ENCODE measurements around the gene PFDN2. TPM values are rescaled to one million over a fixed set of nuclear protein-coding genes. Genes with fewer than 3 reads are reported as not detected.

PFDN2 gene
- total and polyA plus RNA-seq, 10 of the 15 experiments (the other 5 are each of a cell fraction or from before 2014, with no cell fraction given): 30.0 to 141 (median 80.5) TPM

DNA sequence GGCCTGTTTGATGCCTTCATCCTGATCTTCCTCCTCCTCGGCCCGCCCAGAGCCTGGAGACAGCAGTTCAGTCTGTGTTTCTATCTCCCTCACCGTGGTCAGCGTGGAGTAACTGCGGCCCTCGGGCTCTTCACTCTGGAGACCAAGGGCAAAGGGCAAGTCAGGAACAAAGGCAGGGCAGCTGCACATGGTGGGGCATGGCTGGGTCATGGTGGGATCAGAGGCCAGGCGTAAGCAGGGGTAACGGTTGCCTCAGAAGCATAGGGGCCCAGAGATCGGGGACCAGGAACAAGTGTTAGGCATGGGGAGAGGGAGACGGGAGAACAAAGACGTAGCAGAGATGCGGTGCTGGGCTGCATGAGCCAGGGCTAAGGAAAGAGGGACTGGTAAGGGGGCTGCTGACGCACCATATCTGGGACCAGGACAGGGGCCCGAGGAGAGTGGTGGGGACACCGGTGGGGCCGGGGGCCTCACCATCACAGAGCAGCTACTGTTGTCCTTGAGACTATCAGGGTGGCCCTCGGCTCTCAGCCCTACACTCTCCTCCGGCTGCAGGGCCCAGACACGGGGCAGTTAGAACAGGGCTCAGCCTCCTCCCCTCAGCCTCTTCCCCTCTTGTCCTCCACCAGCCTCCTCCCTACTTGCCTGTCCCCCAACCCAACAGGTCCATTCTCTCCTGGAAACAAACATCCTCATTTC lies 44.9 kb downstream of the PFDN2 start:
- RAD21 ChIA-PET (ENCODE audit: unreplicated experiment): interaction anchor here (6.4 kb wide), 1 partner anchor 23 kb away, joined by 90 read pairs; the partner anchor contains the start of gene KLHDC9
- Histone ChIP-seq H3K4me1 (ENCODE audit: control insufficient read depth, insufficient read depth, low read length) (peaks cover 11% of the 10 kb centered on the region), H3K36me3 (ENCODE audit: control insufficient read depth in 2 of 2, insufficient read depth in 2 of 2, low read length in 1 of 2) (no peaks in the 10 kb centered on the region), H3K9ac (ENCODE audit: control insufficient read depth, insufficient read depth, low read length) (no peak overlapping the region), H3K27ac (ENCODE audit: control insufficient read depth, insufficient read depth) (no peak overlapping the region), H3K4me3 (no peak overlapping the region), H3K9me3 (replicated peaks; ENCODE audit: control insufficient read depth, insufficient read depth, low read length) (no peaks in the 10 kb centered on the region), H4K20me1 (ENCODE audit: control insufficient read depth, insufficient read depth) (no peaks in the 10 kb centered on the region), H3K27me3 (replicated peaks in 1 of 2; ENCODE audit: control insufficient read depth in 2 of 2, insufficient read depth in 2 of 2, low read length in 1 of 2) (no peaks in the 10 kb centered on the region), H3K4me2 (ENCODE audit: control insufficient read depth, insufficient read depth) (no peak overlapping the region; the same call in 1 of the 2 replicates), H2AFZ (ENCODE audit: control insufficient read depth, low read depth, low read length) (no peak overlapping the region), H3K79me2 (ENCODE audit: control insufficient read depth, insufficient read depth, low read length) (peaks cover 20% of the 10 kb centered on the region)
- CTCF ChIA-PET: interaction anchor here (1.2 to 7.4 kb wide), 3 partner anchors 24 to 66 kb away, joined by 3 to 111 read pairs (median 52); partner anchors contain the start of gene KLHDC9
- intact Hi-C loops (cut with micrococcal nuclease; ENCODE audit: unreplicated experiment): no loop called here
- WGBS (ENCODE audit: insufficient coverage, insufficient replicate concordance, low lambda C conversion rate, missing lambda C conversion rate): 91% methylated on average over 19 of the region's 19 CpGs
- BruUV-seq (replicated peaks): no TSS peak
- SMC1A ChIA-PET (ENCODE audit: uncharacterized antibody, unreplicated experiment): interaction anchor here (6.7 to 9.0 kb wide), 2 partner anchors 23 to 26 kb away, joined by 110 to 134 read pairs; partner anchors contain the start of genes KLHDC9 and USF1
- no peak for FAIRE-seq
- ATAC-seq: no peak
- in situ Hi-C loops (cut with MboI): no loop called here
- no peak for DNase-seq (ENCODE audit: low read depth, low spot score)
- POLR2A ChIA-PET: interaction anchor here (5.6 kb wide), 1 partner anchor 24 kb away, joined by 66 read pairs; the partner anchor contains the start of gene KLHDC9
- TF ChIP-seq POLR2AphosphoS2 (IDR thresholded peaks at IDR 0.05; ENCODE audit: low read depth, low read length): no peak
- no peak for TF ChIP-seq RB1 (IDR thresholded peaks at IDR 0.05; ENCODE audit: borderline replicate concordance)
- no peak for TF ChIP-seq SRF (IDR thresholded peaks at IDR 0.05; ENCODE audit: low read depth in 2 of 2, low read length in 2 of 2)
- TF ChIP-seq, protein P1, sequence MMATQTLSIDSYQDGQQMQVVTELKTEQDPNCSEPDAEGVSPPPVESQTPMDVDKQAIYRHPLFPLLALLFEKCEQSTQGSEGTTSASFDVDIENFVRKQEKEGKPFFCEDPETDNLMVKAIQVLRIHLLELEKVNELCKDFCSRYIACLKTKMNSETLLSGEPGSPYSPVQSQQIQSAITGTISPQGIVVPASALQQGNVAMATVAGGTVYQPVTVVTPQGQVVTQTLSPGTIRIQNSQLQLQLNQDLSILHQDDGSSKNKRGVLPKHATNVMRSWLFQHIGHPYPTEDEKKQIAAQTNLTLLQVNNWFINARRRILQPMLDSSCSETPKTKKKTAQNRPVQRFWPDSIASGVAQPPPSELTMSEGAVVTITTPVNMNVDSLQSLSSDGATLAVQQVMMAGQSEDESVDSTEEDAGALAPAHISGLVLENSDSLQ (IDR thresholded peaks at IDR 0.05): no peak
- TF ChIP-seq TCF7 (IDR thresholded peaks at IDR 0.05; ENCODE audit: borderline replicate concordance): no peak
- TF ChIP-seq, protein P2, sequence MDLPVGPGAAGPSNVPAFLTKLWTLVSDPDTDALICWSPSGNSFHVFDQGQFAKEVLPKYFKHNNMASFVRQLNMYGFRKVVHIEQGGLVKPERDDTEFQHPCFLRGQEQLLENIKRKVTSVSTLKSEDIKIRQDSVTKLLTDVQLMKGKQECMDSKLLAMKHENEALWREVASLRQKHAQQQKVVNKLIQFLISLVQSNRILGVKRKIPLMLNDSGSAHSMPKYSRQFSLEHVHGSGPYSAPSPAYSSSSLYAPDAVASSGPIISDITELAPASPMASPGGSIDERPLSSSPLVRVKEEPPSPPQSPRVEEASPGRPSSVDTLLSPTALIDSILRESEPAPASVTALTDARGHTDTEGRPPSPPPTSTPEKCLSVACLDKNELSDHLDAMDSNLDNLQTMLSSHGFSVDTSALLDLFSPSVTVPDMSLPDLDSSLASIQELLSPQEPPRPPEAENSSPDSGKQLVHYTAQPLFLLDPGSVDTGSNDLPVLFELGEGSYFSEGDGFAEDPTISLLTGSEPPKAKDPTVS (IDR thresholded peaks at IDR 0.05; ENCODE audit: low read depth, low read length): no peak
- TF ChIP-seq TBL1XR1 (IDR thresholded peaks at IDR 0.05; ENCODE audit: low read depth, low read length): no peak
- TF ChIP-seq CHD2 (IDR thresholded peaks at IDR 0.05; ENCODE audit: borderline replicate concordance, low read depth, low read length): no peak
- TF ChIP-seq, protein P3, sequence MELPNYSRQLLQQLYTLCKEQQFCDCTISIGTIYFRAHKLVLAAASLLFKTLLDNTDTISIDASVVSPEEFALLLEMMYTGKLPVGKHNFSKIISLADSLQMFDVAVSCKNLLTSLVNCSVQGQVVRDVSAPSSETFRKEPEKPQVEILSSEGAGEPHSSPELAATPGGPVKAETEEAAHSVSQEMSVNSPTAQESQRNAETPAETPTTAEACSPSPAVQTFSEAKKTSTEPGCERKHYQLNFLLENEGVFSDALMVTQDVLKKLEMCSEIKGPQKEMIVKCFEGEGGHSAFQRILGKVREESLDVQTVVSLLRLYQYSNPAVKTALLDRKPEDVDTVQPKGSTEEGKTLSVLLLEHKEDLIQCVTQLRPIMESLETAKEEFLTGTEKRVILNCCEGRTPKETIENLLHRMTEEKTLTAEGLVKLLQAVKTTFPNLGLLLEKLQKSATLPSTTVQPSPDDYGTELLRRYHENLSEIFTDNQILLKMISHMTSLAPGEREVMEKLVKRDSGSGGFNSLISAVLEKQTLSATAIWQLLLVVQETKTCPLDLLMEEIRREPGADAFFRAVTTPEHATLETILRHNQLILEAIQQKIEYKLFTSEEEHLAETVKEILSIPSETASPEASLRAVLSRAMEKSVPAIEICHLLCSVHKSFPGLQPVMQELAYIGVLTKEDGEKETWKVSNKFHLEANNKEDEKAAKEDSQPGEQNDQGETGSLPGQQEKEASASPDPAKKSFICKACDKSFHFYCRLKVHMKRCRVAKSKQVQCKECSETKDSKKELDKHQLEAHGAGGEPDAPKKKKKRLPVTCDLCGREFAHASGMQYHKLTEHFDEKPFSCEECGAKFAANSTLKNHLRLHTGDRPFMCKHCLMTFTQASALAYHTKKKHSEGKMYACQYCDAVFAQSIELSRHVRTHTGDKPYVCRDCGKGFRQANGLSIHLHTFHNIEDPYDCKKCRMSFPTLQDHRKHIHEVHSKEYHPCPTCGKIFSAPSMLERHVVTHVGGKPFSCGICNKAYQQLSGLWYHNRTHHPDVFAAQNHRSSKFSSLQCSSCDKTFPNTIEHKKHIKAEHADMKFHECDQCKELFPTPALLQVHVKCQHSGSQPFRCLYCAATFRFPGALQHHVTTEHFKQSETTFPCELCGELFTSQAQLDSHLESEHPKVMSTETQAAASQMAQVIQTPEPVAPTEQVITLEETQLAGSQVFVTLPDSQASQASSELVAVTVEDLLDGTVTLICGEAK (IDR thresholded peaks at IDR 0.05; ENCODE audit: borderline replicate concordance): no peak
- TF ChIP-seq EZH2 (IDR thresholded peaks at IDR 0.05; ENCODE audit: borderline replicate concordance, control insufficient read depth, low read depth, low read length): no peak
- no peak for TF ChIP-seq BMI1 (IDR thresholded peaks at IDR 0.05; ENCODE audit: borderline replicate concordance)
- TF ChIP-seq, protein P4, sequence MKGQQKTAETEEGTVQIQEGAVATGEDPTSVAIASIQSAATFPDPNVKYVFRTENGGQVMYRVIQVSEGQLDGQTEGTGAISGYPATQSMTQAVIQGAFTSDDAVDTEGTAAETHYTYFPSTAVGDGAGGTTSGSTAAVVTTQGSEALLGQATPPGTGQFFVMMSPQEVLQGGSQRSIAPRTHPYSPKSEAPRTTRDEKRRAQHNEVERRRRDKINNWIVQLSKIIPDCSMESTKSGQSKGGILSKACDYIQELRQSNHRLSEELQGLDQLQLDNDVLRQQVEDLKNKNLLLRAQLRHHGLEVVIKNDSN (IDR thresholded peaks at IDR 0.05; ENCODE audit: borderline replicate concordance, extremely low read length, insufficient read depth, low read depth, low read length): no peak
- no peak for TF ChIP-seq EGR1 (IDR thresholded peaks at IDR 0.05; ENCODE audit: borderline replicate concordance in 1 of 2, low read depth in 2 of 2, low read length in 2 of 2)
